IPS-11a (cell line): ENCODE results near the gene FHOD1.

Experiments
- H3K4me3 ChIP-seq: one replicate; pipeline ENCODE4 v1.5.1; 2013; ENCODE audit warnings: low read depth, low read length, control low read depth

Gene FHOD1

DNA sequence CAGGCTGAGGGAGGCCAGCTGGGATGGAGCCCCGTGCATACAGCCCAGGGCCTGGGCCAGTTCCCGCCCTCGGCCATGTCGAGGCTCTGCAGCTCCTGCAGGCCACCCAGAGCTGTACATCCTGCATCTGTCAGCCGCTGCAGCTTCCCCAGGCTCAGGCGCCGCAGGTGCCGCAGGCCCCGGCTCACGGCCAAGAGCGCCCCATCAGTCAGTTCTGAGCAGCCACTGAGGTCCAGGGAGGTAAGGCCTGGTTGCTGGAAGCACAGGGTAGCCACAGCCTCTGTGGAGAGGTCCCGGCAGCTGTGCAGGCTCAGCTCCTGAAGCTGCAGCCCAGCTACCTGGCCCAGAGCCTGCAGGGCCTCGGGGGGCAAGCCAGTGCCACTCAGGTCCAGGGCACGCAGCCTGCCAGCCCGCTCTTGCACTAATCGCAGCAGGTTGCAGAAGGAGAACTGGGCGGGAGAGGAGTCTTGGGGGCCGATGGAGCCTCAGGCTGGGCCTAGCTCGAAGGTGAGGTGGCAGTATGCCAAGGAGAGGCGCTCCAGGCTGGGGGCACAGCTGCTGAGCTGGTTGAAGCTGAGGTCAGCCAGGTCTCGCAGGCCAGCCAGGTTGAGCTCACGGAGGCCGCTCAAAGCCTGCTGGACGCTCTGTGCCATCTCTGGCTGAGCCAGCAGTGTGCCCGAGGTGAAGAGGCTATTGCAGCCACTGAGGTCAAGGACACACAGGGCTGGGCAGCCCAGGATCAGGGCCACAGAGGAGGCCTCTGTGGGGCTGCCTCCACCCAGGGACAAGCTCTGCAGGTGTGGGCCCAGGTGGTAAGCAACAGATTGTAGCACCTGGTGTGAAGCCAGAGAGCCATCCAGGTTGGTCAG lies 37.0 kb downstream of the FHOD1 start:
- no peak overlapping the region for H3K4me3 ChIP-seq

DNA sequence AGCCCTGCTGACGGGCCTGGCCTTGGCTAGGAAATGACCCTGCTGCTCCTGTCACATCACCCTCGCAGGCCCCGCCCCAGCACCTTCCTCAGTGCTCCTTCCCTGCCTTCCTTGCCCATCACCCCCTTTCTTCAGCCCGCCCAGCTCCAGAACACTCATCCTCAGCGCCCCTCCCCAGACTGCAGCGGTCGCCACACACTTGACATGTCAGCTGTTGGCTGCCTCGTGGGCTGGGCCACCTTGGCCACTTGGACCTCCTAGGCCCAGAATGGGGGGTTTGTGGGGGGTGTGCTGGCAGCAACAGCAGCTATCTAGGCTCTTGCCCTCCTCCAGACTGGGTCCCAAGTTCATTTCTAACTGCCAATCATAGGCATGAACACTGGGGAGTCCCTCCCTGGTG lies 37.7 kb downstream of the FHOD1 start:
- H3K4me3 ChIP-seq: no peak overlapping the region

GRCh38 chr16:67208154-67208896 lies 39.0 kb downstream of the FHOD1 start:
- no peak overlapping the region for H3K4me3 ChIP-seq

DNA sequence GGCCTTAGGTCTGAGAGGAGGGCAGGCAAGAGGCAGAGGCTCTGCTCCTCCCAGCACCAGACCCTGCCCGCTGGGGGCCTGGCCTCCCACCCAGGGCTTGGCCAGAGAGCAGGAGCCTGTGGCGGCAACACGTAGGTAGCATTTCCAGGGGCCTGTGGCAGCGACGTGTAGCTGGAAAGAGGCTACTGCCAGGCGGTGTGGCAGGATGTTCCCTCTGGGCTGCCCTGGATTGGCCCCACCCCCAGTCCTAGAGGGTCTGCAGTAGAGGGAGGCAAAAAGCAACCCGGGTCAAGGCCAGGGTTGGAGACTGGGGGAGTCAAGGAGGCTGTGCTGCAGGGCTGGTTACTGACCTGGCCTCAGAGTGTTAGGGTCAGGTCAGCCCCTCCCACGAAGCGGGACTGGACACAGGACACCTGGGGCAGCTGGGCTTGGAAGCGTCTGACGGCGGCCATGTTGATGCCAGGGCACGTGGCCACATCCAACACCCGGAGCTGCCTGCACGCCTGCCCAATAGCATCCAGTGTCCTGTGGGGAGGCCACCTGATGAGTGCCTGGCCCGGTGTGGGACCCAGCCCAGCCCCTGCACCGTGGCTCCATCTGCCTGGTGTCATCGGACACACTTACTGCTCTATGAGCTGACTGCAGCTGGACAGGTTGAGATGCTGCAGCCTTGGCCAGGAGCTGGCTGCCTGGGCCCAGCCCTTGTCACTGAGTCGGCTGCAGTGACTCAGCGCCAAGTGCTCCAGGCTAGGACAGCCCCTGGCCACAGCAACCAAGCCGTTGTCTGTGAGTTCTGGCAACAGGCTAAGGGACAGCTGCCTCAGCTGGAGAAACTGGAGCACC lies 39.8 kb downstream of the FHOD1 start:
- no peak overlapping the region for H3K4me3 ChIP-seq

DNA sequence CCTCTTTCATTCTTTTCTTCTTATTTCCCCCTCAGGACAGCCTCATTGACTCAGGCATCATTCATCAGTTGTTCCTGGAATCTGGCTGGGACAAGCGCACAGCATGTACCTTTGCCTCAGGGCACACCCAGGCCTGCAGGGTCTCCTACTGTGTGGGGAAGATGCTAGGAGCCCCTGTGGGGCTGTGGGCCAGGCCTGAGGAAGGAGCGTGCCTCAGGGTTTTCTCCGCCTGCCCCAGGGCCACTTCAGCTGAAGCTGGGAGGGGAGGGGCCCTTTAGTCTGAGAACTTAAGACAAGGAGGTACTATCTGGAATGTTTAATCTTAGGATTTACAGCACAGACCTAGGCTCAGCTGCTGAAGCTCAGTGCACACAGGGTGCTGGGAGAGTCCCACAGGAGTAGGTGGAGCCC lies 40.4 kb downstream of the FHOD1 start:
- H3K4me3 ChIP-seq: no peak overlapping the region

- no peak overlapping the region for H3K4me3 ChIP-seq
Observed at GRCh38 chr16:67206129-67206837, 41.0 kb downstream of the FHOD1 start.

DNA sequence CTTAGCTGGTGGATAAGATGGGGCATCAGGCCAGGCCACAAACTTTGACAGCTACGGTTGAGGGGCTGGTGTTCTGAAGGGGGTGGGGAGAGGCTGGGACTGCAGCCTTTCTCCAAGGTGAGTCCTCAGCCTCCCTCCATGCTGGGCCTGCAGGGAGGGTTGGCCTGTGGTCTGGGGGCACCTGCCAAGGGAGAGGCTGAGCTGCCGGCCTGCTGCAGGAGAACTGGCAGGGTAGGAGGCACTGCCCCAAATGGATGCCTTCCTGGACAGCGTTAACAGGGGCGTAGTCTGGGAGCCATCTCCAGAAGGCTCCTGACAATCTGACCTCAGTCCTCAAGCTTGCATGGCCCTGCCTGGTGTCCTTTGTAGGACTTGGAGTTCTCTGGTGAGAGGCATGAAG lies 43.2 kb downstream of the FHOD1 start:
- no peak overlapping the region for H3K4me3 ChIP-seq

DNA sequence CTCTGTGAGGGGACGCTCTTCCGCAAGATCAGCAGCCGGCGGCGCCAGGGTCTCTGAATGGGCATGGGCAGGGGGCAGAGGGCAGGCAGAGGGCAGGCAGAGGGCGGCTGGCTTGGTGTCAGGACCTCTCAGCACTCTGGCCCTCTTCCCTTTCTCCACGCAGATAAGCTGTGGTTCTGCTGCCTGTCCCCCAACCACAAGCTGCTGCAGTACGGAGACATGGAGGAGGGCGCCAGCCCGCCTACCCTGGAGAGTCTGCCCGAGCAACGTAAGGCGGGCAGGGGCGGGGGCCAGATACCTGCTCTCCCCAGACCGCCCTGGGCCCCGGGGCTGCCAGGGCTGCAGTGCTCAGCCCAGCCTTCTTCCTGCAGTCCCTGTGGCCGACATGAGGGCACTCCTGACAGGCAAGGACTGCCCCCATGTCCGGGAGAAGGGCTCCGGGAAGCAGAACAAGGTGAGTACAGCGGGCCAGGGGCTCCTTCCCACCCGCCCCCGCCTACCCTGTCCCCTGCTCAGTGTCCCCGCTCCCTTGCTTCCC lies 44.3 kb downstream of the FHOD1 start:
- no peak overlapping the region for H3K4me3 ChIP-seq

DNA sequence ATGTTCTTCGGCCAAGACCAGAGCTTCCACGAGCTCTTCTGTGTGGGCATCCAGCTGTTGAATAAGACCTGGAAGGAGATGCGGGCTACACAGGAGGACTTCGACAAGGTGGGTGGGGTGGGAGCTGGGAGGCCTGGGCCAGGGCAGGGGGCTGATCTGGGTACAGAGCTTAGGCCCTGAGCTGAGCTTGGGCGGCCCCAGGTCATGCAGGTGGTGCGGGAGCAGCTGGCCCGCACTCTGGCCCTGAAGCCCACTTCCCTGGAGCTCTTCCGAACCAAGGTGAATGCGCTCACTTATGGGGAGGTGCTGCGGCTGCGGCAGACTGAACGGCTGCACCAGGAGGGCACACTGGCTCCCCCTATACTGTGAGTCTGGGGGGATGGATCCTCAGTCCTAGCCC lies 44.9 kb downstream of the FHOD1 start:
- no peak overlapping the region for H3K4me3 ChIP-seq

- H3K4me3 ChIP-seq: no peak overlapping the region
Observed at GRCh38 chr16:67201411-67202345, 45.6 kb downstream of the FHOD1 start.

DNA sequence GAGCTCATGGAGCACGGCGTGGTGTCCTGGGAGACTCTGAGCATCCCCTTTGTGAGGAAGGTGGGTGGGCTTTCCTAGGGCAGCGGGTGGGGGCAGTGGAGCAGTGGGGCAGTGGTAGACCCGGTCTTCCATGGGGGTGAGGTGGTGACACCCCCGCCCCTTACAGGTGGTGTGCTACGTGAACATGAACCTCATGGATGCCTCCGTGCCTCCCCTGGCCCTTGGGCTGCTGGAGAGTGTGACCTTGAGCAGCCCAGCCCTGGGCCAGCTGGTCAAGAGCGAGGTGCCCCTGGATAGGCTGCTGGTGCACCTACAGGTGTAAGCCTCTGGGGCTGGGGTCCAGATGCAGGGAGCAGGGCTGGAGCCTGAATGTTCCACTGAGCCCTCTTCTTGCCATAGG lies 46.8 kb downstream of the FHOD1 start:
- H3K4me3 ChIP-seq: peak overlapping the region; percentile 6

- peak overlapping the region; percentile 60 for H3K4me3 ChIP-seq
Observed at GRCh38 chr16:67199808-67200198, 47.5 kb downstream of the FHOD1 start.

DNA sequence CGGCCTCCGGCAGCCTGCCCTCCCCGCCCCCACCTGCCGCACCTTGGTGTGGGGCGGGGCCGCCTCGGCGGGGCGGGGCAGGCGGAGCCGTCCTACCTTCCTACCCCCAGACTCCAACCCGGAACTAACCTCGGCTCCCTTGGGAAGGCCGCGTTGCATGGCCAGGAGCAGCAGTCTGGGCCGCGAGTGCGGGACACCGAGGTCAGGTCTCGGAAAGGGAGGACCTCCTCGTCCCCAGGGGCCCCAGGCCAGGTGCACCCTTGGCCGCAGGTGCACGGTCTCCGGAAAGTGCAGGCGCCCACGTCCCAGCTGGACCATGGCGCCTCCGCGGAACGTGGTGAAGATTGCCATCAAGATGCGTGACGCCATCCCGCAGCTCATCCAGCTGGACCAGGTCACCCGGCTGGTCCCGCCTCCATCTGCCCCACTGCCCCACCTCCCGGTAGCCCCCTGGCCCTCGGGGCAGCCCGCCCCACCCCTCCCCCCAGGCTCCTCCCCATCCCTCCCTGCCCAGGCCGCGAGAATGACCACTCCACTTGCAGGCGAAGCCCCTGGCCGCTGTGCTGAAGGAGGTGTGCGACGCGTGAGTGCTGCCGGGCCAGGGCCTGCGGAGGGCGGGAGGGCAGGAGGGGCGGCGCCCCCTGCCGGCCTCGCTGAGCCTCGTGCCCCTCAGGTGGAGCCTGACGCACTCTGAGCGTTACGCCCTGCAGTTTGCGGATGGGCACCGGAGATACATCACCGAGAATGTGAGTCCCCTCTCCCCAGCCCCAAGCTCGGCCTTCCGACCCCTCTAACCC lies 48.1 kb downstream of the FHOD1 start, which contains the start of gene ELMO3:
Gene ELMO3 (plus strand): TSS at position 121 of the 797 bp plus-strand sequence. CDS start 196 bp downstream, at position 317.
- H3K4me3 ChIP-seq: peak within 1 kb of the TSS; percentile 60

DNA sequence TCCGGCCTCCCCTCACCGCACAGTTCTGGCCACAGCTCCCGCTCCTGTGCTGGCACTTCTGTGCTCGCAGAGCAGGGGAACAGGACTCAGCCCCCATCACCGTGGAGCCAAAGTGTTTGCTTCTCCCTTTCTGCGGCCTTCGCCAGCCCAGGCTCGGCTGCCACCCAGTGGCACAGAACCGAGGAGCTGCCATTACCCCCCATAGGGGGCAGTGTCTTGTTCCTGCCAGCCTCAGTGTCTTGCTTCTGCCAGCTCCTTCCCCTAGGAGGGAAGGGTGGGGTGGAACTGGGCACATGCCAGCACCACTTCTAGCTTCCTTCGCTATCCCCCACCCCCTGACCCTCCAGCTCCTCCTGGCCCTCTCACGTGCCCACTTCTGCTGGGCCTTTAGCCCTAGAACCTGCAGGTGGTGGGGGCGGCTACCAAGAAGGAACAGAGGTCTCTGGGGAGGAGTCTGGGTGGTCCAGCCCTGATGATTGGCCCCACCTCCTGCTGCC lies 49.0 kb downstream of the FHOD1 start:
- H3K4me3 ChIP-seq: no peak overlapping the region

GRCh38 chr16:67197704-67198103 lies 49.6 kb downstream of the FHOD1 start:
- H3K4me3 ChIP-seq: no peak overlapping the region

DNA sequence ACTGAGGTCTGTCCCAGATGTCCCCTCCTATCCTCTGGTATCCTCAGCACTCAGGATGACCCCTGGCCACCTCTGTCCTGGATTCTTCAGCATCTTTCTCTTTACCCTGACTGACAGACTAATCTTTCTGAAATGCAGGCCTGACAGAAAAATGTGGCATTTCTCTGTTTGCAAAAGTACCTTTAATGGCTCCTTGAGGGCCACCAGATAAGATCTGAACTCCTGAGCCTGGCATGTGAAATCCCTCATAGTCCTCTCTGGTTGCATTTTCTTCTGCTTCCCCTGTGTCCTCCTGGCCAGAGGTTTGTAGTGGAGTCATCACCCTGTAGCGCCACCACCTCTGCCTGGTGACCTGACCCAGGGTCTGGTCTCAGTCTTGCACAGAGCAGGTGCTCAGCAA lies 50.4 kb downstream of the FHOD1 start:
- no peak overlapping the region for H3K4me3 ChIP-seq

GRCh38 chr16:67195676-67196075 lies 51.6 kb downstream of the FHOD1 start:
- no peak overlapping the region for H3K4me3 ChIP-seq

GRCh38 chr16:67194260-67194659 lies 53.0 kb downstream of the FHOD1 start:
- no peak overlapping the region for H3K4me3 ChIP-seq
